D721Med (cell line): ENCODE results near the gene MRPL57.

Experiments used
- DNase-seq: peaks from one replicate; pipeline ENCODE4 v3.0.0; 2011; ENCODE audit warnings: low spot score; ENCODE audit not compliant: insufficient read length
- FAIRE-seq: peaks from 2 replicates; lab custom pipeline; 2011; peaks lifted over from hg19 to GRCh38; lab: Jason Lieb, UNC
- TF ChIP-seq, protein P1 (sequence below): IDR thresholded peaks from 2 replicates; pipeline ENCODE4 v1.5.1; 2012; ENCODE audit warnings: mild to moderate bottlenecking, control low read depth; ENCODE audit not compliant: insufficient read depth; ENCODE audit errors: missing control alignments

The MRPL57 gene

DNA sequence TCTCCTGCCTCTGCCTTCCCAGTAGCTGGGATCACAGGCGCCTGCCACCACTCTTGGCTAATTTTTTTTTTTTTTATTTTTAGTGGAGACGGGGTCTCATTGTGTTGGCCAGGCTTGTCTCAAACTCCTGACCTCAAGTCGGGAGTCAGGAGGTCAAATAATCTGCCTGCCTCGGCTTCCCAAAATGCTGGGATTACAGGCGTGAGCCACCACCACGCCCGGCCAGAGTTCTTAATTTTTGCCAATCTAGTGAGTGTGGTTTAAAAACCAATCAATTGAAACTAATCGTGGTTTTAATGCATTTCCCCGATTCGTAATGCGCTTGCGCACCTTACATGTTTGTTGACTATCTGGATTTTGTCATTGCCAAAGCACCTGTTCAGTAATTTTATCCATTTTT lies 37.1 kb upstream of the MRPL57 start:
- no peak for DNase-seq
- no peak for FAIRE-seq
- TF ChIP-seq, protein P1, sequence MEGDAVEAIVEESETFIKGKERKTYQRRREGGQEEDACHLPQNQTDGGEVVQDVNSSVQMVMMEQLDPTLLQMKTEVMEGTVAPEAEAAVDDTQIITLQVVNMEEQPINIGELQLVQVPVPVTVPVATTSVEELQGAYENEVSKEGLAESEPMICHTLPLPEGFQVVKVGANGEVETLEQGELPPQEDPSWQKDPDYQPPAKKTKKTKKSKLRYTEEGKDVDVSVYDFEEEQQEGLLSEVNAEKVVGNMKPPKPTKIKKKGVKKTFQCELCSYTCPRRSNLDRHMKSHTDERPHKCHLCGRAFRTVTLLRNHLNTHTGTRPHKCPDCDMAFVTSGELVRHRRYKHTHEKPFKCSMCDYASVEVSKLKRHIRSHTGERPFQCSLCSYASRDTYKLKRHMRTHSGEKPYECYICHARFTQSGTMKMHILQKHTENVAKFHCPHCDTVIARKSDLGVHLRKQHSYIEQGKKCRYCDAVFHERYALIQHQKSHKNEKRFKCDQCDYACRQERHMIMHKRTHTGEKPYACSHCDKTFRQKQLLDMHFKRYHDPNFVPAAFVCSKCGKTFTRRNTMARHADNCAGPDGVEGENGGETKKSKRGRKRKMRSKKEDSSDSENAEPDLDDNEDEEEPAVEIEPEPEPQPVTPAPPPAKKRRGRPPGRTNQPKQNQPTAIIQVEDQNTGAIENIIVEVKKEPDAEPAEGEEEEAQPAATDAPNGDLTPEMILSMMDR: no peak

DNA sequence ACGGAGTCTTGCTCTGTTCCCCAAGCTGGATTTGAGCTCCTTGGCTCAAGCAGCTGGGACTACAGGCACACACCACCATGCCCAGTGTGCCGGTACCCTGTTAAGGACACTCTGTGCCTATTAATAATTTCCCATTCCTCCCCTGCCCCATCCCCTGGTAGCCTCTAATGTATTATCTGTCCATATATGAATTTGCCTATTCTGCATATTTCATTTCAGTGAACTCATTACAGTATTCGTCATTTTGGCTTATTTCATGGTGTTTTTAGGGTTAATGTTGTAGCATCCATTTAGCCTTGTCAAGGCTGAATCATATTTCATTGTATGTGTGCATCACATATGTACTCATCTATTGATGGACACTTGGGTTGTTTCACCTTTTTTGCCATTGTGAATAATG lies 33.7 kb upstream of the MRPL57 start:
- DNase-seq (no peak), FAIRE-seq (no peak)
- TF ChIP-seq, protein P1: no peak

DNA sequence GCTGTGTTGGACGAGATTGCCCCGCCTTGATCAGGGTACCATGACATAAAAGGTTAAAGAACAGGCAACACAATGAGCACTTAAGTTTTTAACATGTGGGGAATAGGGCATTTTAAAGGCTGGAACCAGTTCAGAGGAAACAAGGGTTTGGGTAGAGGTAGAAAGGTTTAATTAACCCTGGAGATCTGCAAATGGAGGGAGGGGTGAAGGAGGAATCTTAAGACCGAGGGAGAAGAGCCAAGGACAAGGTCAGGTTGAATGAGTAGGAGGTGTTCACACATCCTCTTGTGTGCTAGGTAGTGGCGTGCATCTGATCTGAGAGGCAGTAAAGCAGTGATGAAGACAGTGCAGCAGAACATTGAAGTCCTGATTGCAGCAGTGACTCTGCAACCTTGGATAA lies 28.6 kb upstream of the MRPL57 start:
- no peak for FAIRE-seq
- TF ChIP-seq, protein P1: no peak
- no peak for DNase-seq

DNA sequence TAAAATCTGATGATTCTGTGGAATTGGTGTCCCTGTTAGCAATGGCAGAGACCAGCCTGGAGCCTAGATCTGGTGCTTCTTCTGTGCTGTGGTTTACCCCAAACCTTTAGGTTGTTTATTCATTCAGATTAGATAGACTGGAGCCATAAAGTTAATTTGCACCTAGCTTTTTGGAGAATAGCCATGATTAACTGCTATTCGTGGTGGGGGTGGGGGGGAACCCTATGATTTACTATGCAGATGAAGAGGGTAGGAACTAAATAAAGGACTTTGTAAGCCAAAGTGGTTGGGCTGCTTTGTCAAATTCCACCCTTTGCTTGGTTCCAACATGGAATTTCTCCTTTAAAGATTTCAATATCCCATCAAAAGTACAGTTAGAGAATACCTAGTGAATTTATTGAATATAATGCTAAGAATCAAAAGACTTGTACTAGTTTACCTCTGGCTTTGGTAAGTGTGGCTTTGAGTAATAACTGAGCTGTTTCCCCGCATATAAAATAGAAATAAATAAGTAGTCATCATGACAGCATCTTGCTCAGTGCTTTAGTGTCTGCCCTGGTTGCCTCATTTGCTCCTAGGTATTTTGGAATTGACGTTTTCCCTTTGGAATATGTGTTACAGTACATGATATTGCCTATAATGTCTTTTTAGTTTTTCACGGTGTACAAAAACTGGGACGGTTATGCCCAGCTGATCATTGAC lies 27.8 kb upstream of the MRPL57 start:
- no peak for DNase-seq
- TF ChIP-seq, protein P1: no peak
- FAIRE-seq: no peak

DNA sequence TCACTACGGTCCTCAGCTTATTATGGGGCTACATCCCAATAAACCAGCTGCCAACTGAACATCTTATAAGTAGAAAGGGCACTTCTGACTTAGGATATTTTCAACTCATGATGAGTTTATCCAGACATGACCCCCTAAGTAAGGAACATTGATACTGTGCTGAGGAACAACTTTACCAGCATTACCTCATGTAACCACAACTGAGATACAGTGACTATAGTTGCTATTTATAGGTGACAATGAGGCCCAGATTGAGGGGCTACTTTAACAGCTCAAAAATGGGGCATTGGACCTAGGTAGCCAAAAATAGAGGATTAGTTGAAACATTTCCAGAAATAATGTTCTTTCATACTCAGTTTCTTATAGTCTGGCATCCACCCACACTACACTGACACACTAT lies 26.9 kb upstream of the MRPL57 start:
- TF ChIP-seq, protein P1: no peak
- DNase-seq: no peak
- FAIRE-seq: no peak

DNA sequence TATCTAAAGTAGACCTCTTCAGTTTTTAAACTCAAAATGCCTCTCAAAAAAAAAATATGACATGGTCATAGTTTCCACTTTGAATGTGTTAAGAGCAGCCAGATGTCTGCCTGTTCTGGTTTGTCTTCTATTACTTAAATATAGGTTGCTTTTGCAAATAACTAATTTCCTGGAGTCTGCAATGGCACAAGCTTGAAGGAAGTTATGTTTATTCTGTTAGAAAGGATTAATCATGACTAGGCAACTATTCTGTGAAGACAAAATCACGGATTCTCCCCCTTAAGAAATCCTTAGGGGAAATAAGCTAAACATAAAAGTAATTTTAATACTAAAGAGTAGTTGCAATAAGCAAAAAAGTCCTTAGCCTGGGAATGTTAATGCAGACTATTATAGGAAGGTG lies 26.4 kb upstream of the MRPL57 start:
- TF ChIP-seq, protein P1: no peak
- no peak for DNase-seq
- FAIRE-seq: no peak

DNA sequence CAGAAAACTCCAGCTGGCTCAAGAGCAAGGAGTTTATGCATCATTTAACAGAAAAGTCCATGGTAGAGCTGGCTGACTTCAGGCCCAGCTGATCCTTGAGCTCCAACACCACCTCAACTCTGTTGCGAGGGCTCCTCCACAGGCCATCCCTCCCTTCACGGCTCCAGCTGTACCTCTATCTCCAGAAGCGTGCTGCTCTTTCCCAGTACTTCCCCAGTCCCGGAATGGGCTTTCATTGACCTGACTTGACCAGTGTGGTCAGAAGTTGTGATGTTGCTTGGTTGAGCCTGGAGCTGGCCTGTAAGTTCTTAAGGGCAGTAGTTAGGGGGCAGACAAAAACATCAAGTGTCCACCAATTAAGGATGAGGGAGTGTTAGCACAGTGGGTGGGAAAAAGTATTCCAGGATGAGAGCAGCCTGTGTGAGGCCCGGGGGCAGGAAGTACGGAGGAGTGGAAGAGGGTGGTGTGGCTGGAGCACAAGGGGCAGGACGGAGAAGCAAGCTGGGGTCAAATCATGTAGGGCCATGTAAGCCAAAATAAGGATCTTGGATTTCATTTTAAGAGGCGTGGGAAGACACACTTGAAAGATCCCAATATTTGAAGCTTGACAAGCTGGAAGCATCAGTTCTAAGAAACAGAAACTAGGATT lies 24.1 kb upstream of the MRPL57 start:
- FAIRE-seq: no peak
- TF ChIP-seq, protein P1: no peak

More for the DNA sequence above, 24.1 kb upstream of the MRPL57 start:
- no peak for DNase-seq
